Keratinocyte (primary cell): Measurements from ENCODE around the gene EGLN3. TPM values are rescaled to one million over a fixed set of nuclear protein-coding genes. Genes with fewer than 3 reads are reported as not detected.

ENCODE experiments used
- DNase-seq: peaks from one replicate; pipeline ENCODE4 v3.0.0-alpha.2; 2011; ENCODE audit warnings: low read depth, missing footprints, low spot score
- FAIRE-seq: peaks from 2 replicates; lab custom pipeline; 2011; peaks lifted over from hg19 to GRCh38; lab: Jason Lieb, UNC
- H2AFZ ChIP-seq: 2 replicates; pipeline ENCODE4 v1.6.0; 2012; ENCODE audit warnings: low read length, control low read depth, inconsistent platforms; ENCODE audit not compliant: control insufficient read depth
- H3K27ac ChIP-seq: 2 replicates; pipeline ENCODE4 v1.5.1; 2011; ENCODE audit warnings: low read length; ENCODE audit not compliant: control insufficient read depth, insufficient read depth
- H3K27me3 ChIP-seq: 3 replicates; pipeline ENCODE4 v1.6.0; 2011; ENCODE audit warnings: low read length; ENCODE audit not compliant: control insufficient read depth, insufficient read depth; ENCODE audit errors: extremely low read depth
- H3K36me3 ChIP-seq, 2 experiments: 2 replicates in 1 of 2; 3 replicates in 1 of 2; pipeline ENCODE4 v1.5.1; 2011; ENCODE audit warnings: low read length in 2 of 2, mild to moderate bottlenecking in 1 of 2; ENCODE audit not compliant: control insufficient read depth in 2 of 2, insufficient read depth in 2 of 2; ENCODE audit errors: extremely low read depth in 1 of 2
- H3K4me1 ChIP-seq: 3 replicates; pipeline ENCODE4 v1.5.1; 2011; ENCODE audit warnings: low read length; ENCODE audit not compliant: control insufficient read depth, insufficient read depth; ENCODE audit errors: extremely low read depth
- H3K4me2 ChIP-seq: 3 replicates; pipeline ENCODE4 v1.6.0; 2011; ENCODE audit warnings: low read depth, low read length; ENCODE audit not compliant: control insufficient read depth, insufficient read depth; ENCODE audit errors: extremely low read depth
- H3K4me3 ChIP-seq, 3 experiments: fragments of 200-600 bp in 1 of 3; sonication (generic) in 1 of 3; 2 replicates in 2 of 3; 3 replicates in 1 of 3; pipeline ENCODE4 v1.5.1; 2011 to 2016; ENCODE audit warnings: low read length in 3 of 3, mild to moderate bottlenecking in 3 of 3, control low read depth in 2 of 3, inconsistent platforms in 1 of 3, low read depth in 1 of 3, mixed read lengths in 1 of 3, mixed run types in 1 of 3, moderate library complexity in 1 of 3; ENCODE audit not compliant: control insufficient read depth in 2 of 3, insufficient read depth in 2 of 3; ENCODE audit errors: extremely low read depth in 1 of 3
- H3K79me2 ChIP-seq: 2 replicates; pipeline ENCODE4 v1.6.0; 2012; ENCODE audit warnings: low read length; ENCODE audit not compliant: control insufficient read depth, insufficient read depth
- H3K9ac ChIP-seq: 3 replicates; pipeline ENCODE4 v1.6.0; 2011; ENCODE audit warnings: low read length; ENCODE audit not compliant: control insufficient read depth, insufficient read depth; ENCODE audit errors: extremely low read depth
- H3K9me1 ChIP-seq: 3 replicates; pipeline ENCODE4 v1.6.0; 2011; ENCODE audit warnings: low read length; ENCODE audit not compliant: control insufficient read depth, insufficient read depth; ENCODE audit errors: extremely low read depth
- H3K9me3 ChIP-seq: 2 replicates; pipeline ENCODE4 v1.5.1; 2012; ENCODE audit warnings: low read depth, low read length; ENCODE audit not compliant: control insufficient read depth
- H4K20me1 ChIP-seq: 3 replicates; pipeline ENCODE4 v1.6.0; 2011; ENCODE audit warnings: low read length; ENCODE audit not compliant: control insufficient read depth, insufficient read depth; ENCODE audit errors: extremely low read depth
- EZH2 ChIP-seq: IDR thresholded peaks from one replicate; pipeline ENCODE4 v1.6.1; 2012; ENCODE audit warnings: inconsistent platforms, mild to moderate bottlenecking, low read length, moderate library complexity
- dilution Hi-C: fragments of 300-500 bp; cut with MboI; formaldehyde crosslinking; loops from one replicate; pipeline ENCODE4 v1.7.0; 2020; ENCODE audit warnings: low sequenced_read_pairs; ENCODE audit not compliant: extremely low pct_ligation_motif_present
- polyA plus RNA-seq, 5 experiments: library from polyadenylated mRNA; depleted of rRNA in 3 of 5; stranded (reverse) in 3 of 5; stranded (forward) in 1 of 5; unstranded in 1 of 5; fragments of >200 nt; gene quantifications; 1 replicate in 1 of 5; 2 replicates in 3 of 5; 3 replicates in 1 of 5; pipeline versions ENCODE4 v1.2.1 to v1.2.3, GENCODE V29; 2011 to 2012; ENCODE audit warnings: missing spikeins in 2 of 5, low read depth in 1 of 5, low replicate concordance in 1 of 5
- TF ChIP-seq, protein P1 (sequence below), 3 experiments: IDR thresholded peaks in 1 of 3; conservative IDR thresholded peaks in 1 of 3; optimal IDR thresholded peaks in 1 of 3; 2 replicates in 2 of 3; 3 replicates in 1 of 3; pipeline versions ENCODE3 to v1.5.1; 2011; ENCODE audit warnings: low read length in 3 of 3, mild to moderate bottlenecking in 3 of 3, moderate library complexity in 2 of 3, control low read depth in 1 of 3, inconsistent platforms in 1 of 3; ENCODE audit not compliant: insufficient read depth in 2 of 3; ENCODE audit errors: extremely low read depth in 1 of 3

EGLN3 gene
- polyA plus RNA-seq, 1 donor (not counting 4 experiments of a cell fraction or from before 2014, with no cell fraction given) = 9.3 TPM

DNA sequence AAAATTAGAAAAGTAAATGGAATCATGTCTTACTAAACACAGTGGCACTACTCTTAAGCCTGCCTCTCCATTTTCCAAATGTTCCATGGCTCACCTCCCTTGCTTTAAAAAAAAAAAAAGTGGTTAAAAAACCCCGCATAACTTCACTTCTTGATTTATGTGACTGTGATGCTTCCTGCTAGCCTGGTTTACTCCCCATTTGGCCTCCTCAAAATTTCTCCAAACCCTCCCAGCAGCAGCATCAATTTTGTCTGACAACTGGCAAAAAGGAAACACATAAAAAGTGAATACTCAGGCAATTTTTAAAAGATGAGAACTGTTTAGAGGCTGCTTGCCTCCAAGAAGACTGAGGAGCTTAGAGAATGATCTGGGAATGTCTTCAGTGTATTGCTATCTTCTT is 17.8 kb upstream of the EGLN3 start:
- Histone ChIP-seq H3K4me1 (no peaks in the 10 kb centered on the region), H3K79me2 (no peaks in the 10 kb centered on the region), H3K27ac (no peak overlapping the region), H3K9ac (no peak overlapping the region), H2AFZ (no peak overlapping the region), H3K4me3 (no peak overlapping the region), H3K36me3 (no peaks in the 10 kb centered on the region), H4K20me1 (no peaks in the 10 kb centered on the region), H3K4me2 (no peak overlapping the region), H3K27me3 (no peaks in the 10 kb centered on the region), H3K9me3 (no peaks in the 10 kb centered on the region), H3K9me1 (no peaks in the 10 kb centered on the region)
- TF ChIP-seq, protein P1, sequence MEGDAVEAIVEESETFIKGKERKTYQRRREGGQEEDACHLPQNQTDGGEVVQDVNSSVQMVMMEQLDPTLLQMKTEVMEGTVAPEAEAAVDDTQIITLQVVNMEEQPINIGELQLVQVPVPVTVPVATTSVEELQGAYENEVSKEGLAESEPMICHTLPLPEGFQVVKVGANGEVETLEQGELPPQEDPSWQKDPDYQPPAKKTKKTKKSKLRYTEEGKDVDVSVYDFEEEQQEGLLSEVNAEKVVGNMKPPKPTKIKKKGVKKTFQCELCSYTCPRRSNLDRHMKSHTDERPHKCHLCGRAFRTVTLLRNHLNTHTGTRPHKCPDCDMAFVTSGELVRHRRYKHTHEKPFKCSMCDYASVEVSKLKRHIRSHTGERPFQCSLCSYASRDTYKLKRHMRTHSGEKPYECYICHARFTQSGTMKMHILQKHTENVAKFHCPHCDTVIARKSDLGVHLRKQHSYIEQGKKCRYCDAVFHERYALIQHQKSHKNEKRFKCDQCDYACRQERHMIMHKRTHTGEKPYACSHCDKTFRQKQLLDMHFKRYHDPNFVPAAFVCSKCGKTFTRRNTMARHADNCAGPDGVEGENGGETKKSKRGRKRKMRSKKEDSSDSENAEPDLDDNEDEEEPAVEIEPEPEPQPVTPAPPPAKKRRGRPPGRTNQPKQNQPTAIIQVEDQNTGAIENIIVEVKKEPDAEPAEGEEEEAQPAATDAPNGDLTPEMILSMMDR (optimal IDR thresholded peaks at IDR 0.05 in 1 of 3, IDR thresholded peaks at IDR 0.05 in 1 of 3, conservative IDR thresholded peaks at IDR 0.05 in 1 of 3; ENCODE audit: extremely low read depth in 1 of 3, insufficient read depth in 2 of 3, low read length in 3 of 3) = no peak
- no peak for TF ChIP-seq EZH2
- no peak for FAIRE-seq
- dilution Hi-C loops = no loop called here
- DNase-seq = no peak

DNA sequence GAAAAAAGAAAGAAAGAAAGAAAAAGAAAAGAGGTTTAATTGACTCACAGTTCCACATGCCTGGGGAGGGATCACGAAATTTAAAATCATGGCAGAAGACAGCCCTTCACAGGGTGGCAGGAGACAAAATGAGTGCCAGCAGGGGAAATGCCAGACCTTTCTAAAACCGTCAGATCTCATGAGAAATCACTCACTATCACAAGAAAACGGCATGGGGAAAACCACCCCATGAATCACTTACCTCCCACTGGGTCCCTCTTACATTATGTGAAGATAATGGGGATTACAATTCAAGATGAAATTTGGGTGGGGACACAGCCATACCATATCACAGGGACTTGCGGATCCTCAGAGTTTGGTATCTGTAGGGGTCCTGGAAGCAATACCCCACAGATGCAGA is 16.3 kb upstream of the EGLN3 start:
- TF ChIP-seq EZH2 = no peak
- TF ChIP-seq, protein P1 (optimal IDR thresholded peaks at IDR 0.05 in 1 of 3, IDR thresholded peaks at IDR 0.05 in 1 of 3, conservative IDR thresholded peaks at IDR 0.05 in 1 of 3; ENCODE audit: extremely low read depth in 1 of 3, insufficient read depth in 2 of 3, low read length in 3 of 3) = no peak
- dilution Hi-C loops = no loop called here
- H3K9me1 ChIP-seq = no peaks in the 10 kb centered on the region
- H3K4me3 ChIP-seq = no peak overlapping the region
- no peaks in the 10 kb centered on the region for H3K27me3 ChIP-seq
- H4K20me1 ChIP-seq = no peaks in the 10 kb centered on the region
- no peaks in the 10 kb centered on the region for H3K79me2 ChIP-seq
- H3K4me2 ChIP-seq = no peak overlapping the region
- no peak for DNase-seq
- H2AFZ ChIP-seq = no peak overlapping the region
- no peak overlapping the region for H3K27ac ChIP-seq
- no peaks in the 10 kb centered on the region for H3K36me3 ChIP-seq
- no peaks in the 10 kb centered on the region for H3K4me1 ChIP-seq
- FAIRE-seq = no peak
- H3K9ac ChIP-seq = no peak overlapping the region
- no peaks in the 10 kb centered on the region for H3K9me3 ChIP-seq
